IMR-90 (cell line): ENCODE measurements around the gene PSENEN.

Experiments used
- CEBPB ChIP-seq: IDR thresholded peaks from 2 replicates; pipeline ENCODE4 v1.6.1; 2012; ENCODE audit warnings: low read depth, low read length, improper control_type of control experiment
- CTCF ChIP-seq: conservative IDR thresholded peaks from 2 replicates; pipeline ENCODE4 v1.5.1; 2012; ENCODE audit warnings: mild to moderate bottlenecking, low read depth, low read length, improper control_type of control experiment
- MAZ ChIP-seq: IDR thresholded peaks from 2 replicates; pipeline ENCODE4 v1.6.1; 2012; ENCODE audit warnings: low read depth, mild to moderate bottlenecking, low read length, improper control_type of control experiment, moderate library complexity, borderline replicate concordance
- POLR2A ChIP-seq: IDR thresholded peaks from 2 replicates; pipeline ENCODE4 v1.6.1; 2012; ENCODE audit warnings: mild to moderate bottlenecking, low read depth, low read length
- RAD21 ChIP-seq: IDR thresholded peaks from 2 replicates; pipeline ENCODE4 v1.6.1; 2012; ENCODE audit warnings: low read length, improper control_type of control experiment
- RFX5 ChIP-seq: IDR thresholded peaks from 2 replicates; pipeline ENCODE4 v1.8.0; 2012; ENCODE audit warnings: low read depth, mild to moderate bottlenecking, low read length, moderate library complexity

- TF ChIP-seq CTCF: no peak
- no peak for TF ChIP-seq CEBPB
- no peak for TF ChIP-seq POLR2A
- TF ChIP-seq RFX5: no peak
- TF ChIP-seq MAZ: no peak
- TF ChIP-seq RAD21: no peak
Observed at GRCh38 chr19:35775046-35775297, 29.5 kb downstream of the PSENEN start.
